ENCODE results near the gene NANOS3.

The NANOS3 gene

DNA sequence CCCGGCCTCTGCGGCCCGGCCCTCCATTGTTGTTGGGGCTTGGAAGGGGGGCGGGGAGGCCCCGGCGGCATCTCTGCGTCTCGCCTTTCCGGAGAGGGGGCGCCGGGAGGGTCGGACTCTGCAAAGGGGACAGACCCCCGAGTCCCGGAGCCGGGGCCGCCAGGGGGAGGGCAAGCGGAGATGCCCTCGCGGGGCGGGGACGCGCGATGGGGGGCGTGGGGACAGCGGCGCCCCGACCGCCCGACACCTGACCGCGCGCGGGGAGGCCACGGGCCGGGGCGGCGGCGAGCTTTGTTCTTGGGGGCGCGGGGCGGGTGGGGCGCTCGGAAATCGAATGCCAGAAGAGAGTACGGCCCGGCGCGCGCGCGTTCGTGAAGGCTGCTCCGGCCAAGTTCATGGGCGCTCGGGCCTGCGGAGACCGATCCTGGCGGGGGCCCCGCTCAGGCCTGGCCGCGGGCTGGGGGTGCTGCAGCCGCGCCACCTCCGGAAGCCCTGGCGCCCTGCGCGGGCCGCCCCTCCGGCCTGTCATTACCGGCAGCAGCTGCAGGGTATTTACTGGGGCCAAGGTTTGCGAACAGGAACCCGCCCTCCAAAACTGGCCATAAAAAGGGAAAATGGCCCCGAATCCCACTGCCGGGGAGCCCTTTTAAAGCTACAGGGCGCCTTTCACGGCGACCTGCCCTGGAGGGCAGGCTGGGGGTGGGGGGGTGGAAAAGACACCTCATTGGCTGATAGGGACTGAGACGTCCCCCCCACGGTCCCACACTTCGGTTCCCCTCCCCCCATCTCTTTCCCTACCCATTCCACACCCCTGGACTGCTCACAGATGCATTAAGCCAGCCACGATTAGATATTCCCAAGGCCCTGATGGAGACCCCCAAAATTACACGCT lies 11.1 kb upstream of the NANOS3 start:
- no peak for TF ChIP-seq SIN3A (IDR thresholded peaks at IDR 0.05; ENCODE audit: borderline replicate concordance, insufficient read depth, low read length)
- TF ChIP-seq FOXP2 (optimal IDR thresholded peaks at IDR 0.05; ENCODE audit: borderline replicate concordance, extremely low read depth, extremely low read length, insufficient read depth) = peak; percentile 21

DNA sequence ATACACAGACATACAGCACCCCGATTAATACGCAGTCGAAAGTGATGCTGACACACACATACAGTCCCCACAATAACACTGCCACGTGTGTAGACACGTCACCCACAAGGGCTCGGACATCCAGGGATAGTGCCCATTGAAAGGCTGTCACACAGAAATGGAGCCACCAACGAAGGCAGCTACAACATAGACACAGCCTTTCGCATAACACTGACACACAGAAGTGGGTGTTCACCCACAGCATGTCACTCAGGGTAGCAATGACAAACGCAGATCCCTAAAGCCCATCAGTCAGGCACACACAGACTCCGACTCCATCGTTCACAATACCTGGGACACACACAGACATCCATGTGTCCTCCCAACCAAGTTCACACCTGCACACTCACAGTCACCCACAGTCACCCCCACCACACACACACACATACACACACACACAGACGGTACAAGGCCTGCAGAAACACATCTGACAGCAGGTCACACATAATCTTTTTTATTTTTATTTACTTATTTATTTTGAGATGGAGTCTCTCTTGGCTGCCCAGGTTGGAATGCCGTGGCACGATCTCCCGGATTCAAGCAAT lies 10.4 kb upstream of the NANOS3 start:
- TF ChIP-seq, protein P1, sequence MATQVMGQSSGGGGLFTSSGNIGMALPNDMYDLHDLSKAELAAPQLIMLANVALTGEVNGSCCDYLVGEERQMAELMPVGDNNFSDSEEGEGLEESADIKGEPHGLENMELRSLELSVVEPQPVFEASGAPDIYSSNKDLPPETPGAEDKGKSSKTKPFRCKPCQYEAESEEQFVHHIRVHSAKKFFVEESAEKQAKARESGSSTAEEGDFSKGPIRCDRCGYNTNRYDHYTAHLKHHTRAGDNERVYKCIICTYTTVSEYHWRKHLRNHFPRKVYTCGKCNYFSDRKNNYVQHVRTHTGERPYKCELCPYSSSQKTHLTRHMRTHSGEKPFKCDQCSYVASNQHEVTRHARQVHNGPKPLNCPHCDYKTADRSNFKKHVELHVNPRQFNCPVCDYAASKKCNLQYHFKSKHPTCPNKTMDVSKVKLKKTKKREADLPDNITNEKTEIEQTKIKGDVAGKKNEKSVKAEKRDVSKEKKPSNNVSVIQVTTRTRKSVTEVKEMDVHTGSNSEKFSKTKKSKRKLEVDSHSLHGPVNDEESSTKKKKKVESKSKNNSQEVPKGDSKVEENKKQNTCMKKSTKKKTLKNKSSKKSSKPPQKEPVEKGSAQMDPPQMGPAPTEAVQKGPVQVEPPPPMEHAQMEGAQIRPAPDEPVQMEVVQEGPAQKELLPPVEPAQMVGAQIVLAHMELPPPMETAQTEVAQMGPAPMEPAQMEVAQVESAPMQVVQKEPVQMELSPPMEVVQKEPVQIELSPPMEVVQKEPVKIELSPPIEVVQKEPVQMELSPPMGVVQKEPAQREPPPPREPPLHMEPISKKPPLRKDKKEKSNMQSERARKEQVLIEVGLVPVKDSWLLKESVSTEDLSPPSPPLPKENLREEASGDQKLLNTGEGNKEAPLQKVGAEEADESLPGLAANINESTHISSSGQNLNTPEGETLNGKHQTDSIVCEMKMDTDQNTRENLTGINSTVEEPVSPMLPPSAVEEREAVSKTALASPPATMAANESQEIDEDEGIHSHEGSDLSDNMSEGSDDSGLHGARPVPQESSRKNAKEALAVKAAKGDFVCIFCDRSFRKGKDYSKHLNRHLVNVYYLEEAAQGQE (IDR thresholded peaks at IDR 0.05; ENCODE audit: insufficient read depth in 1 of 2, low read depth in 2 of 2, low read length in 2 of 2) = no peak
- TF ChIP-seq FOXP2 (optimal IDR thresholded peaks at IDR 0.05; ENCODE audit: borderline replicate concordance, extremely low read depth, extremely low read length, insufficient read depth) = no peak
- no peak for TF ChIP-seq POLR2AphosphoS5 (IDR thresholded peaks at IDR 0.05; ENCODE audit: low read depth, low read length)
- TF ChIP-seq TAF1 (IDR thresholded peaks at IDR 0.05; ENCODE audit: borderline replicate concordance, insufficient read depth, low read length) = no peak
- TF ChIP-seq SIN3A (IDR thresholded peaks at IDR 0.05; ENCODE audit: borderline replicate concordance, insufficient read depth, low read length) = no peak

DNA sequence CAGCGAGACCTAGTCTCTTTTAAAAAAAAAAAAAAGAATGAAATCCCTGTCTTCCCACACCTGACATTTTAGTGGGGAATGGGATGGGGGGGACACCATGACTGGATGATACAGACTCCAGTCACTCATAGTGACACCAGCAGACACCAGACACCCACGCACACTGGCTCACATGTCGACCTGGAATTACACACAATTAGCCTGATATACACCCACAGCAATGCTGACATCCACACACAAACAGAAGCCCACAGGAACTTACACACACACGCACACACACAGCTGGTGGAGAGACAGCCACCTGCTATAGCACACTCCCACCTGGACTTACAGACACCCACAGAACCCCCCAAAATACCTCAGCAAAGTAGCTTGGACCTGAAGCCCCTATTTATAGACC lies 8.3 kb upstream of the NANOS3 start:
- no peak for TF ChIP-seq FOXP2 (optimal IDR thresholded peaks at IDR 0.05; ENCODE audit: borderline replicate concordance, extremely low read depth, extremely low read length, insufficient read depth)
- no peak for TF ChIP-seq SIN3A (IDR thresholded peaks at IDR 0.05; ENCODE audit: borderline replicate concordance, insufficient read depth, low read length)
- no peak for TF ChIP-seq TAF1 (IDR thresholded peaks at IDR 0.05; ENCODE audit: borderline replicate concordance, insufficient read depth, low read length)
- TF ChIP-seq, protein P1 (IDR thresholded peaks at IDR 0.05; ENCODE audit: insufficient read depth in 1 of 2, low read depth in 2 of 2, low read length in 2 of 2) = no peak
- TF ChIP-seq POLR2AphosphoS5 (IDR thresholded peaks at IDR 0.05; ENCODE audit: low read depth, low read length) = no peak

DNA sequence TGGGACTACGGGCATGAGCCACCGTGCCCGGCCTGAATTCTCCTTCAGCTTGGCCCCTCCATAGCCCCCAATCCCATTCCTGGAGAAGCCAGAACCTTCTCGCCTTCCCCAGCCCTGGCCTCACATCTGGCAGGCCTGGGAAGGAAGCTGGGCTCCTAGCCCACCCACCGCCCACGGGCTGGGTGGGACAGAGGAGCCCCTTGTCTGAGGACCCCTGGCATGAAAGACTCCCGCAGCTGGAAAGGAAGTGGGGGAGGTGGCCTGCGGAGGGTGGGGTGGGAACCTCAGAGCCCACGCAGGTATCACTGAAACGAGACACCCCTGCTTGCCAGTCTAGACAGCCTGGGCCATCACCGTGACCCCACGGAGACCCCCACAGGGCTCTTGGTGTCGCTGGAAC lies 7.7 kb upstream of the NANOS3 start:
- TF ChIP-seq SIN3A (IDR thresholded peaks at IDR 0.05; ENCODE audit: borderline replicate concordance, insufficient read depth, low read length) (no peak), FOXP2 (optimal IDR thresholded peaks at IDR 0.05; ENCODE audit: borderline replicate concordance, extremely low read depth, extremely low read length, insufficient read depth) (no peak), POLR2AphosphoS5 (IDR thresholded peaks at IDR 0.05; ENCODE audit: low read depth, low read length) (no peak), TAF1 (IDR thresholded peaks at IDR 0.05; ENCODE audit: borderline replicate concordance, insufficient read depth, low read length) (no peak)
- TF ChIP-seq, protein P1 (IDR thresholded peaks at IDR 0.05; ENCODE audit: insufficient read depth in 1 of 2, low read depth in 2 of 2, low read length in 2 of 2) = no peak

DNA sequence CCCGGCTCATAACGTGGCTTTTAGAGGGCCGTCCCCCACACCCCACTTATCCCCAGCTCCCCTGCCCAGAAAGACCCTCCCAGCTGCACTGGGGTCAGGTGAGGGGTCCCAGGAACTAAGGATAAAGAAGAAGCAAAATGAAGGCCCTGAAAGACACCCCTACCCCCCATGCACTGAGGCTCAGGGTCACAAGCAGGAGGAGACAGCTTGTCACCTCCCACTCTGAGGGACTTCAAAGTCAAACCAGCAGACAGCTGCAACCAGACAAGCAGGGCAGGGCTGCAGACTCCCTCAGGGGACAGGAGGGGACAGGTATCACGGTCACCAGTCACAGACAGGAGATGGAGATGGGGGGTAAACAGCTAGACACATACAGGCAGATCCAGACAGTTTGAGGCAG lies 6.1 kb upstream of the NANOS3 start:
- no peak for TF ChIP-seq SIN3A (IDR thresholded peaks at IDR 0.05; ENCODE audit: borderline replicate concordance, insufficient read depth, low read length)

DNA sequence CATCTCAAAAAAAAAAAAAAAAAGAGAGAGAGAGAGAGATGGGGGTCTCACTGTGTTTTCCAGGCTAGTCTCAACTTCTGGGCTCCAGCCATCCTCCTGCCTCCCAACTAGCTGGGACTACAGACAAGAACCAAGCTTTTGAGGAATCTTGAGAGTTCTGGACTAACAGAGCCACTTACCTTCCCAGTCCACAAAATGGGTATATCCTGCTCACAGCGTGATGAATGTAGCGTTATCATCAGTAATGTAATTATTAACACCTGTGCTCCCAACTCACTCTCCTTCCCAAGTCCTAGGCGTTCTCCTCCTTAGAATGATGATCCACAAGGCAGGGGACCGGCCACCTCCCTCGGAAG lies 4.6 kb upstream of the NANOS3 start:
- TF ChIP-seq FOXP2 (optimal IDR thresholded peaks at IDR 0.05; ENCODE audit: borderline replicate concordance, extremely low read depth, extremely low read length, insufficient read depth) (no peak), POLR2AphosphoS5 (IDR thresholded peaks at IDR 0.05; ENCODE audit: low read depth, low read length) (no peak), TAF1 (IDR thresholded peaks at IDR 0.05; ENCODE audit: borderline replicate concordance, insufficient read depth, low read length) (no peak), SIN3A (IDR thresholded peaks at IDR 0.05; ENCODE audit: borderline replicate concordance, insufficient read depth, low read length) (no peak)
